ENCODE measurements around the gene PBX1.

The PBX1 gene

GRCh38 chr1:164607351-164607750 lies 48.4 kb downstream of the PBX1 start:
- TF ChIP-seq CTCF (IDR thresholded peaks at IDR 0.05; ENCODE audit: low read depth, low read length, missing control alignments): no peak
- no peak for DNase-seq (ENCODE audit: extremely low read depth, low read depth)

GRCh38 chr1:164608651-164609057 lies 49.7 kb downstream of the PBX1 start:
- no peak for TF ChIP-seq CTCF (IDR thresholded peaks at IDR 0.05; ENCODE audit: low read depth, low read length, missing control alignments)
- H3K4me3 ChIP-seq (replicated peaks; ENCODE audit: low read depth, low read length): no peak overlapping the region
- no peak for DNase-seq (ENCODE audit: extremely low read depth, low read depth)

More at GRCh38 chr1:164607351-164607750, 48.4 kb downstream of the PBX1 start:
- no peak overlapping the region for H3K4me3 ChIP-seq (replicated peaks; ENCODE audit: low read depth, low read length)

DNA sequence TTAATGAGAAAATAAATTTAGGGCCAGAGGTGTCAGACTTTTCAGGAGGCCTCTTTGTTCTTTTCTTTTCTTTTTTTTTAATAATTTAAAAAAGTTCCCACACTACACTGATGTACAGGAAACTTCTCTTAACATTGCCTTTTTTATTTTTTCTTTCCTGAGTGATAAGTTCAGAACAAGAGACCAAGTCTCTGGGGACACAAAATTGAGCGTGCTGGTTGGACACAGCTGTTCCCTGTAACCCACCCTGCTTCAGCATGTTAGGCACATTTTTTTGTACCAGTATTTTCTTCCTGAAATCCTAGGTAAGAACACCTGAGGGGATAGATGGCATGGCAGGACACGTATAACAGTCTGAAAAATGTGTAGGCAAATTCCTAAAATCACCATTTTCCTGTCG lies 50.1 kb downstream of the PBX1 start:
- TF ChIP-seq CTCF (IDR thresholded peaks at IDR 0.05; ENCODE audit: low read depth, low read length, missing control alignments): no peak
- DNase-seq (ENCODE audit: extremely low read depth, low read depth): no peak
- H3K4me3 ChIP-seq (replicated peaks; ENCODE audit: low read depth, low read length): no peak overlapping the region

- no peak for TF ChIP-seq CTCF (IDR thresholded peaks at IDR 0.05; ENCODE audit: low read depth, low read length, missing control alignments)
- DNase-seq (ENCODE audit: extremely low read depth, low read depth): no peak
- no peak overlapping the region for H3K4me3 ChIP-seq (replicated peaks; ENCODE audit: low read depth, low read length)
Measured at GRCh38 chr1:164610538-164611222, 51.7 kb downstream of the PBX1 start.

DNA sequence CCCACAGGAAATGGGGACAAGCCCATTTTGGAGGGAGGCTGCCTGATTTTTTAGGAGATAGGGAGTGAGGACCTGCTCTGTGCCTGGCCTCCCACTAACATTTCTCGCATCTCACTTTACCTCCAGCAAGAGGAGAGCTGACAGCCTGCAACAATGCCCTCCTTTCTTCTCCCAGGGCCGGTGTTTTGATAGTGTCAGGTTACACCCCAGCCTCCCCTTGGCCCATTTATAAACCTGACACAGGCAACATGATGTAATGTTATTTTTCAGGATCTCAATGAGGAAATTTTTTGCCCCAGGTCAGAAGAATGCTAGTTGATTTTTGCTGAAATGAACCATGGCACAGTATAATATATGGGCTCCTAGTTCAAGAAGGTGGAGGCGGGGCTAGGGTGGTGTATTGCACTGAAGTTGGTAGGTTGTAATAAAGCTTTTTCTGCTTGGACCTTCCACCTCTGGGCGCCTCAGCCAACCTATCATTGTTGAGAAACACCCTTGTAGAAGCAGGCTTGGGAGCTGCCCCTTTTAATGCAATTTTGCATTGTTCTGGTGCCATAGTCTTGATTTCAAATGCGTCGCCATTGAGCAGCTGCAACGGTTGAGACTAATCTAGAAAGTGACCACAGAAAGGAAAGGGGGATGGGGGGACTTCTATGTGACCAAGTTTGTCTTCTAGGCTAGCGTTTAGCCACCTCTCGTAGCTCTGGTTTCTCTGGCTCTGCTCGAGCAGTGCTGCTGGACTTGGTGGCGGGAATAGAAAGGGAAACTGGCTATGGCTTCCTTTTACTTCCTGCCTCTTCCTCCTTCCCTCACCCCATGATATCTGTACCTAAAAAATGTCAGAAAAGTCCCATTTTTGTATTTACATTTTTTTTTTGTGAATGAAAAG lies 53.0 kb downstream of the PBX1 start:
- peak; percentile 40 for DNase-seq (ENCODE audit: extremely low read depth, low read depth)
- TF ChIP-seq CTCF (IDR thresholded peaks at IDR 0.05; ENCODE audit: low read depth, low read length, missing control alignments): no peak
- no peak overlapping the region for H3K4me3 ChIP-seq (replicated peaks; ENCODE audit: low read depth, low read length)

DNA sequence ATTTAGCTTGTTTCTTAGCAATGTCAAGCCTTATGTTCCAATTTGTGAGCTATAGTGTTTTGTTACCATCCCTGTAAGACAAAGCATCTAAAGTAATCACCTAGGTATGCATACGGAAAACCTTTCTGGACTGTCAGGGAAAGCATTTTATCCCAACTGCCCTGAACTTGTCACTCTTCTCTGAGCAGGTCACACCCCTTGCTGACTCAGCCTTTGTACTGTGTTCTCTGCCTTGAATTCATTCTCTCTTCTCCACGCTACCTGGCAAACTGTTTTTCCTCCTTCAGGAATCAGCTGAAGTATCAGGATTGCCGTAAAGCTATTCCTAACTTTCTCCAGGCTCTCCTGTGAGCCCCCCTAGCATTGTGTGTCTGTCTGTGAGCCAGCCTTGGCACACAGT lies 54.2 kb downstream of the PBX1 start:
- TF ChIP-seq CTCF (IDR thresholded peaks at IDR 0.05; ENCODE audit: low read depth, low read length, missing control alignments): no peak
- H3K4me3 ChIP-seq (replicated peaks; ENCODE audit: low read depth, low read length): no peak overlapping the region
- DNase-seq (ENCODE audit: extremely low read depth, low read depth): no peak

Measured in HFF-Myc (cell line).